NCI-H2196 treated with DMSO at 0.1 percent for 48 hours (cell line): Measurements from ENCODE around the gene INHBC.

Experiments
- DNase-seq: peaks from one replicate; lab custom pipeline; 2025; ENCODE audit not compliant: unreplicated experiment; lab: John Stamatoyannopoulos, UW

INHBC gene

GRCh38 chr12:57467212-57467874 is 32.8 kb downstream of the INHBC start:
- no peak for DNase-seq

GRCh38 chr12:57467915-57468314 is 33.3 kb downstream of the INHBC start:
- no peak for DNase-seq

- no peak for DNase-seq
These were observed 34.9 kb downstream of the INHBC start for GRCh38 chr12:57469296-57470164.

GRCh38 chr12:57470286-57470969 is 35.8 kb downstream of the INHBC start:
- no peak for DNase-seq

GRCh38 chr12:57470970-57471656 is 36.5 kb downstream of the INHBC start:
- no peak for DNase-seq

GRCh38 chr12:57471661-57472060 is 37.1 kb downstream of the INHBC start:
- DNase-seq = no peak

- no peak for DNase-seq
These were observed 37.8 kb downstream of the INHBC start for GRCh38 chr12:57472391-57472790.

- no peak for DNase-seq
These were observed 38.8 kb downstream of the INHBC start for GRCh38 chr12:57473392-57473791.

GRCh38 chr12:57473886-57474285 is 39.3 kb downstream of the INHBC start:
- no peak for DNase-seq

- no peak for DNase-seq
These were observed 39.8 kb downstream of the INHBC start for GRCh38 chr12:57474430-57474829.

GRCh38 chr12:57474862-57475261 is 40.3 kb downstream of the INHBC start:
- no peak for DNase-seq

GRCh38 chr12:57475271-57476161 is 40.9 kb downstream of the INHBC start:
- DNase-seq = no peak

GRCh38 chr12:57476162-57476992 is 41.8 kb downstream of the INHBC start:
- no peak for DNase-seq

GRCh38 chr12:57476993-57477709 is 42.6 kb downstream of the INHBC start:
- DNase-seq = no peak

GRCh38 chr12:57477710-57478681 is 43.4 kb downstream of the INHBC start:
- DNase-seq = no peak

GRCh38 chr12:57479043-57479375 is 44.4 kb downstream of the INHBC start:
- no peak for DNase-seq

GRCh38 chr12:57479376-57480115 is 45.0 kb downstream of the INHBC start, which contains the start of gene ARHGAP9:
Gene ARHGAP9 (minus strand): TSS chr12:57479866. CDS start chr12:57479406, 460 bp downstream.
- DNase-seq = no peak
